GM12872 (cell line): ENCODE measurements around the gene TRABD2B.

Experiments
- CTCF ChIP-seq: IDR thresholded peaks from 3 replicates; pipeline ENCODE4 v1.5.1; 2011; ENCODE audit warnings: low read depth, mild to moderate bottlenecking, low read length, moderate library complexity; ENCODE audit not compliant: insufficient read depth

The TRABD2B gene

GRCh38 chr1:48006264-48006663 lies 9.1 kb upstream of the TRABD2B start:
- no peak for TF ChIP-seq CTCF

GRCh38 chr1:48005253-48006117 lies 8.3 kb upstream of the TRABD2B start:
- TF ChIP-seq CTCF = no peak

- TF ChIP-seq CTCF = no peak
Measured at GRCh38 chr1:48003741-48004531, 6.8 kb upstream of the TRABD2B start.

- no peak for TF ChIP-seq CTCF
Measured at GRCh38 chr1:48002142-48002541, 5.0 kb upstream of the TRABD2B start.

- TF ChIP-seq CTCF = no peak
Measured at GRCh38 chr1:48001696-48002095, 4.5 kb upstream of the TRABD2B start.

- TF ChIP-seq CTCF = no peak
Measured at GRCh38 chr1:48000883-48001282, 3.7 kb upstream of the TRABD2B start.

GRCh38 chr1:47999097-47999496 lies 1.9 kb upstream of the TRABD2B start:
- no peak for TF ChIP-seq CTCF
